ENCODE measurements around the gene ZBTB5.
"Not testable (repeated sequence)": the region's sequence is repeated elsewhere in the genome, so short reads cannot be mapped to it uniquely, and the experiment has no call there.

ZBTB5 gene

DNA sequence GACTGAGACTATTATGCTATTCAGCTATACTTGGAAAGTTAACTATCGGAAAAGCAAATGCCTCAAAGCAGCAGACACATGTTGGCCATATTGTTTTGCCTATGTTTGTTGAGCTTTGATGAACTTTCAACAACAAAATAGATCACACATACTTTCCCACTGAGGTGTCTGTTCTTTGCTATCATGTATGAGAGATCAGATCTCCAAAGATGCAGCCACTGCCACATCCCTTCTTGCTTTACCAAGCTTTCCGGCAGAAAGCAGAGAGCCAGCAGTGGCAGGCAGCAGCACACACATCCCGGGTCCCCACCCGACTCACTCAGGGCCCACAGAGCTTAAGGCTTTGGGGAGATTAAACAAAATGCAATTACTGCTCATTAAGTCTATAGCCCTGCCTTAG is 18.8 kb downstream of the ZBTB5 start:
- no peak for DNase-seq

GRCh38 chr9:37445832-37446231 is 19.4 kb downstream of the ZBTB5 start:
- DNase-seq = no peak

DNA sequence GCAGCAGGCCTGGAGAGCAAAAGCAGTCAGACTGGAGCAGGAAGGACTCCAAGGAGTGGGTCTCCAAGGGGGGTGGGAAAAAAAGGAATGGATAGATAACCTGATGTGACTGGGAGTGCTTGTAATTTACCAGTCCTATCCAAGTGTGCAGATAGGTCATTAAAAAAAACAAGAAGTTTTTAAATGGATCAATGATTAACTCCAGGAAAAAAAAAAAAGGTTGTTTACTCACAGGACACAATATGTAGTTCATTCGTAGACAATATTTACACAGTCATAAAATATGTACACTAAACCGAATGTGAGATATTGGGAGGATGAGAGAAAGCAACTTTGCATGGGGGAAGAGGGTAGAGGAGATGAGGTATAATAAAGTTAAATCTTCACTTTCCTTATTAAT is 20.4 kb downstream of the ZBTB5 start:
- no peak for DNase-seq

DNA sequence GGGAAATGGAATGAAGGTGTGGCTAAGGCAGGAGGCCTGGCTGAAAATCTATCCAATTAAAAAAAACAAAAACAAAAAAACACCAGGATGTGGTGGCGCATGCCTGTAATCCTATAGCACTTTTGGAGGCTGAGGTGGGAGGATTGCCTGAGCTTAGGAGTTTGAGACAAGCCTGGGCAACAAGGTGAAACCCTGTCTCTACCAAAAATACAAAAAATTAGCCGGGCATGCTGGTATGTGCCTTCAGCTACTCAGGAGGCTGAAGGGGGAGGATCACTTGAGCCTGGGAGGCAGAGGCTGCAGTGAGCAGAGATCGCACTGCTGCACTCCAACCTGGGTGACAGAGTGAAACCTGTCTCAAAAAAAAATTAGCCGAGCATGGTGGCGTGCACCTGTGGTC is 21.7 kb downstream of the ZBTB5 start:
- DNase-seq = no peak

GRCh38 chr9:37442556-37442955 is 22.7 kb downstream of the ZBTB5 start:
- DNase-seq = no peak

GRCh38 chr9:37441776-37442370 is 23.4 kb downstream of the ZBTB5 start:
- no peak for DNase-seq

DNA sequence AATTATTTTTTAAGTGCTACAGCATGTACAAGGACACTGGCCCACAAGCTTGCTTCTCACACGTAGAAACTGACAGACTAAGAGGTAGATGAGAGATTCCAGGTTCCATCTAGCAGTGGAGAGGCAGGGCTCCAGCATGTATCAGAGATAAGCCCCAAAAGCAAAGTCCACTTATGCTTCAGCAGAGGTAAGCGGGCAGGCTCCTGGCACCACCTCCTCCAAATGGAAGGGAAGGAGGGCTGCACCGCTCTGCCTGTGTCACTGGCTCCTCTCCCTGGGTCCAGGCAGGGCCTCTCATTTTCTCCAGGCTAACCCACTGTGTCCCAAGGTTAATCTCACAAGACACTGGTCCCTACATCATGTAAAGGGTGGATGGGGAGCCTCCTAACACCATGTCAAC is 26.9 kb downstream of the ZBTB5 start:
- no peak for DNase-seq

DNA sequence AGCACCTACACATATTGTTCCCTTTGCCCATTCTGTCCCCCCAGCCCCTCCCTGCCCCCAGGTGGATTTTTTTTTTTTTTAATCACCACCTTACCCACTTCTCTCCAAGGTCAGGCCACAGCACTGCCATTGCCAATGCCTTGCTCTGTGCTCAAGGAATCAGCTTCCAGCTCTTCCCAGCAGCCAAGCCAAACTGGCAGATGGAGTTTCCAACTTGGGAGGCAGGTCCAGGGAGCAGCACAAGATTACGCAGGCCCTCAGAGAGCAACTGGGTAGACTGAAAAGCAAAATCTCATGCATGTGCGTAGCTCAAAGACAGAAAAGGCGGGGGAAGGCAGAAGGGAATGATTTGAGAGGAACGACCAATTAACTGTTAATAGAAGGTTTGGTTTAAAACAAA is 27.6 kb downstream of the ZBTB5 start:
- no peak for DNase-seq

DNA sequence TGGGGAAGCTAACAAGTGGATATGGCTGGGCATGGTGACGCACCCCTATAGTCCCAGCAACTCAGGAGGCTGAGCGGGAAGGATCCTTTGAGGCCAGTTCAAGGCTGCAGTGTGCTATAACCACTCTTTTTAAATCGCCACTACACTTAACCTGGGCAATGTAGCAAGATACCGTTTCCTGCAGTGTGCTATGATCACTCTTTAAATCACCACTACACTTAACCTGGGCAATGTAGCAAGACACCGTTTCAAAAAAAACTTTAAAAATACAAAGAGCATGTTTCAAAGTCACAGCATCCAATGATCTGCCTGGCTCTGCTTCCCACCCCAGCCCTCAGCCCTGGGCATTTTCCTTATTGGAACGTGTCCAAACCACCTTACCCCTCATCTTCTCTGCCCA is 28.2 kb downstream of the ZBTB5 start:
- no peak for DNase-seq

DNA sequence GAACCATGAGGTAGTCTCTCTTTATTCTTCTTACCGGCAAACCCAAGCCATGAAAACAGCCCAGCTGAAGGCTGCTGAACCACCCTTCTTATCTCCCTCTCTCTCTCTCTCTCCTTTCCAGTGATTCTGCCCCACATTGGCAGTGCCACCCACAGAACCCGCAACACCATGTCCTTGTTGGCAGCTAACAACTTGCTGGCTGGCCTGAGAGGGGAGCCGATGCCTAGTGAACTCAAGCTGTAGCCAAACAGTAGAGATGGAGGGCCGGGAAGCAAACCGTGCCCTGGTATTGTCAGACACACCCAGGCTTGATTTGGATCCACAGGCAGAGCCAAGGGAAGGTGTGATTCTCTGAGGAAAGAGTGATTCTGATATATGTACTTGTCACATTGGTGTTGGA is 28.7 kb downstream of the ZBTB5 start:
- DNase-seq = no peak

DNA sequence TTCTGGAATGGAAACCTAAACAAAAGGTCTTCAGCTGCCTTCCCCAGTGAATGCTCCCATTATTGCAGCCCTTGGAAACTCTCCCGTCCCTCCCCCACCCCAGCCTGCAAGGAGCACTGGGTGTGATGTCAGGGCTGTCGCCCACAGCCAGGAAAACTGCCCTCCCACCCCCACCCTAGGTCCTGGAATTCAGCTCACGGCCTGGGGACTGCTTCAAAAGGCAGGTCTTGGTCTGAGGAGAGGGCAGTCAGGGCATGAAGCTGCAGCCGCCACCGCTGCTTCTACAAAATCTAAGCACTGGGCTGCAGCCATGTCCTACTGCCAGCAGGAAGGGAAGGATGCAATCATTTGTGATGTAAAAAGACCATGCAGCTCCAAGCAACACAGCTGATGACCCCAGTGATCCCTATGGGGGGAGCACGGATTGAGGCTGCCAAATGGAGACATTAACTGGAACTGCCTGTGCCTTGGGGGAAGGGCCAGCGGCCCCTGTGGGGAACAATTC is 31.3 kb downstream of the ZBTB5 start:
- DNase-seq = no peak

DNA sequence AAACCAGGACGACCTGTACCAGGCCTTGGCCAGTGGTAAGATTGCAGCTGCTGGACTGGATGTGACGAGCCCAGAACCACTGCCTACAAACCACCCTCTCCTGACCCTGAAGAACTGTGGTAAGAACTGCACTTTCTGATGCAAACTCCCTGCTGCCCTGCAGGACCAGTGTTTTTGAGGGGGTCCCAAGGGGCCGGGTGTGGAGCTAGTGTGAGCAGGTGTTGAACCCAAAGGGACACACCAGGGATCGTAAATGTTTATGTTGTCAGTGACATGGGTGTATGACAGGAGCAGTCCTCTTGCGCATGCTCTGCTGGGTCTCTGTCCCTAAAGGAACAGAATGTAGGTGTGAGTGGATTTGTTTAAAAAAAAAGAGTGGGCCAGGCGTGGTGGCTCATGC is 33.2 kb downstream of the ZBTB5 start:
- DNase-seq = no peak

- DNase-seq = peak; percentile 35
Measured at GRCh38 chr9:37430841-37431597, 34.2 kb downstream of the ZBTB5 start.

GRCh38 chr9:37429441-37430285 is 35.6 kb downstream of the ZBTB5 start:
- no peak for DNase-seq

- no peak for DNase-seq
Measured at GRCh38 chr9:37428345-37428744, 36.9 kb downstream of the ZBTB5 start.

GRCh38 chr9:37426846-37427245 is 38.4 kb downstream of the ZBTB5 start:
- DNase-seq = no peak

DNA sequence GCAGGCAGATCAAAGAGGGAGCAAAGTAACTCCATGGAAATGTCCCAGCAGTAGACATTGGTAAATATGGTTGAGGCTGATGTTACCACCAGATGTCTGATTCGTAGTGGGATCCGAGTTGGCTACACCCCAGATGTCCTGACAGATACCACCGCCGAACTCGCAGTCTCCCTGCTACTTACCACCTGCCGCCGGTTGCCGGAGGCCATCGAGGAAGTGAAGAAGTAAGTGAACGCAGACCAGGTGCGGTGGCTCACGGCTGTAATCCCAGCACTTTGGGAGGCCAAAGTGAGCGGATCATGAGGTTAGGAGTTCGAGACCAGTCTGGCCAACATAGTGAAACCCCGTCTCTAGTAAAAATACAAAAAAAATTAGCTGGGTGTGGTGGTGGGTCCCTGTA is 38.8 kb downstream of the ZBTB5 start:
- DNase-seq = not testable (repeated sequence)

DNA sequence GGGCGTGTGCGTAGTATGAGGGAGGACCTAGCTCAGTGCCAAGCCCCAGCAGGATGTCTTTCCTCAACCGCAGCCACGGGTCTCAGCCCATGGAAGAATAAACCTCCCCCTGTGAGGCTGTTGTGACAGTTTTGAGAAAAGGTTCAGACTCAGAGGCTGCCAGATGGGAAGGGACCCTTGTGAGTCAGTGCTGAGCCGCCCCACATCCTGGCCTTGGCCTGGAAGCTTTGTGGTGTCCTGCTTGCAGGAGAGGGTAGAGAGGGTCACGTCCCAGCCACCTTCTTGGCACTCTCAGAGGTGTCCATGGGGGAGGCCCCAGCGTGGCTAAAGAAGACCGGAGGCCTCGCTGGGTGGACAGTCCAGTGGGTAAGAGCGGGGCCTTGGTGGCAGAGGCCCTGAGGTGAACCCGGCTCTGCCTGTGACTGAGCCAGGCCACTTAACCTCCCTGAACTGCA is 39.9 kb downstream of the ZBTB5 start:
- DNase-seq = no peak

GRCh38 chr9:37424686-37425297 is 40.5 kb downstream of the ZBTB5 start:
- no peak for DNase-seq

DNA sequence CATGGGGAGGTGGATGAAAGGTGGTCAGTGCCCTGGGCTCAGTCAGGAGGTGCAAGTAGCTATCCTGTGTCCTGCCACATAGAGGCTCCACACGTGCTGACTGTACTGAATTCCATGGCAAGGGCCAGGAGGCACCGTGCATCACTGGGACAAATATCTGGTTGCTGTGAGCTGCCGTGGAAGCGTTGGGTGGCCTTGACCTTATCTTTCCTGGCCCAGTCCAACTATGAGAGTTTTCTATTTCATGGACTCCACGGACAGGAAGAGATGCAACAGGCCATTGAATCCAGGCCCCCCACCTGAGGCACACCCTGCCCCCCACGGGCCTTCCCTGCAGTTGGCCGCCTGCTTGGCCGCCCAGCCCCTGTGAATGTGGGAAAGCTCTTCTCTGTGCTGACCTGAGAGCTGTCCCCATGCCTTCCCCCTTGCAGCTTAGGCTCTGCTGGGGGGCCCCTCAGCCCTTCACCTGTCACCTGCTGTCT is 41.0 kb downstream of the ZBTB5 start:
- no peak for DNase-seq

- DNase-seq = no peak
Measured at GRCh38 chr9:37423508-37423907, 41.7 kb downstream of the ZBTB5 start.

DNA sequence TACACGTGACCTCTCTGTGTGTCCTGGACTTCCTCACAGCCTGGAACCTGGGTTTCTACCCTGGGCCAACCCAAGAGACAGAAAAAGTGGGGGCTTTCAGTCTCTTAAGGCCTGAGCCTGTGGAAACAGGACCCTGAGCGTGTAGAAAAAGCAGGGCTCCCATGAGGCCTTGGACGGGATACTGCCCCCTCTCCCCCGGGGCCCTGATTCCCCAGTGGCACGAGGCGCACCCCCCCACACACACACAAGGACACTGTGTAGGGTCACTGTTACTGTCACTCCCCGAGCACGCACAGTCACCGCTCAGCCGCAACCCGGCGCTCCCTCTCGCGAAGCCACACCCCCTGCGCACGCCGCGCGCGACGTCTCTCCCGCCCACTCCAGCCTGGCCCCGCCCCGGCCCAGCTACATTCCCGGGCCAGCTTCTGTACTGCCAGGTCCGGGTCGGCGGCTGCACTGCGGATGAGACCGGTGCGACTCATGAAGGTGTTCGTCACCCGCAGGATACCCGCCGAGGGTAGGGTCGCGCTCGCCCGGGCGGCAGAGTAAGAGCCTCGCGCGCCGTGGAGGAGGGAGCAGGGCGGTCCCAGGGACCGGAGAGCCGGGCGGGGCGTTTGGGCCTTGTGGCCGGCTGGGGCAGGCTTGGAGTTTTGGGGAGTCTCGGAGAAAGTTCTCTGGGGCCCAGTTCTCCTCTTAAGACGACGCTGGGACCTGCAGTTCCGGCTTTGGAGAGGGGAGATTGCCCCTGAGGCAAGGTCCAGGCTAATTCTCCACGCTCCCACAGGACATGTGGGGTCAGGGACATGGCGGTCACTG is 42.8 kb downstream of the ZBTB5 start, which contains the start of gene GRHPR:
Gene GRHPR (plus strand): TSS at position 408 of the 816 bp plus-strand sequence. CDS start 55 bp downstream, at position 463.
- peak; percentile 62 for DNase-seq

Measured in NCI-H2107 (cell line).